Measurements from ENCODE around the gene SLC39A11.

GRCh38 chr17:73107191-73107590, 14.7 kb upstream of the SLC39A11 start:
- TF ChIP-seq, protein P1, sequence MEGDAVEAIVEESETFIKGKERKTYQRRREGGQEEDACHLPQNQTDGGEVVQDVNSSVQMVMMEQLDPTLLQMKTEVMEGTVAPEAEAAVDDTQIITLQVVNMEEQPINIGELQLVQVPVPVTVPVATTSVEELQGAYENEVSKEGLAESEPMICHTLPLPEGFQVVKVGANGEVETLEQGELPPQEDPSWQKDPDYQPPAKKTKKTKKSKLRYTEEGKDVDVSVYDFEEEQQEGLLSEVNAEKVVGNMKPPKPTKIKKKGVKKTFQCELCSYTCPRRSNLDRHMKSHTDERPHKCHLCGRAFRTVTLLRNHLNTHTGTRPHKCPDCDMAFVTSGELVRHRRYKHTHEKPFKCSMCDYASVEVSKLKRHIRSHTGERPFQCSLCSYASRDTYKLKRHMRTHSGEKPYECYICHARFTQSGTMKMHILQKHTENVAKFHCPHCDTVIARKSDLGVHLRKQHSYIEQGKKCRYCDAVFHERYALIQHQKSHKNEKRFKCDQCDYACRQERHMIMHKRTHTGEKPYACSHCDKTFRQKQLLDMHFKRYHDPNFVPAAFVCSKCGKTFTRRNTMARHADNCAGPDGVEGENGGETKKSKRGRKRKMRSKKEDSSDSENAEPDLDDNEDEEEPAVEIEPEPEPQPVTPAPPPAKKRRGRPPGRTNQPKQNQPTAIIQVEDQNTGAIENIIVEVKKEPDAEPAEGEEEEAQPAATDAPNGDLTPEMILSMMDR (IDR thresholded peaks at IDR 0.05; ENCODE audit: insufficient read depth, low read length) = no peak
- TF ChIP-seq REST (IDR thresholded peaks at IDR 0.05; ENCODE audit: insufficient replicate concordance, low read depth) (no peak), GABPA (IDR thresholded peaks at IDR 0.05; ENCODE audit: low read depth) (no peak), POLR2AphosphoS5 (IDR thresholded peaks at IDR 0.05; ENCODE audit: low read depth) (no peak), SPI1 (IDR thresholded peaks at IDR 0.05; ENCODE audit: borderline replicate concordance, low read depth) (no peak)

All from HL-60 (cell line).